GM12878 (cell line): ENCODE measurements around the gene MYH6.
"Not testable (repeated sequence)": the region's sequence is repeated elsewhere in the genome, so short reads cannot be mapped to it uniquely, and the experiment has no call there.

ENCODE experiments used
- CBFB ChIP-seq: IDR thresholded peaks from 2 replicates; pipeline ENCODE4 v1.6.1; 2016; ENCODE audit warnings: antibody characterized with exemption, low read depth
- CHD2 ChIP-seq: IDR thresholded peaks from 2 replicates; pipeline ENCODE4 v1.6.1; 2011; ENCODE audit warnings: low read depth, low read length, improper control_type of control experiment, borderline replicate concordance
- CTCF ChIP-seq, 3 experiments: IDR thresholded peaks in 2 of 3; conservative IDR thresholded peaks in 1 of 3; 2 replicates each; pipeline ENCODE4 v1.5.1; 2011; ENCODE audit warnings: low read depth in 3 of 3, low read length in 3 of 3, mild to moderate bottlenecking in 3 of 3, control low read depth in 2 of 3, moderate library complexity in 2 of 3, inconsistent platforms in 1 of 3, mixed read lengths in 1 of 3; ENCODE audit not compliant: control insufficient read depth in 2 of 3, insufficient read depth in 1 of 3; ENCODE audit errors: extremely low read depth in 1 of 3
- IKZF1 ChIP-seq: fragments of 450-650 bp; conservative IDR thresholded peaks from 2 replicates; pipeline ENCODE4 v1.6.1; 2017; ENCODE audit warnings: antibody characterized with exemption, mild to moderate bottlenecking
- MYC ChIP-seq: IDR thresholded peaks from 2 replicates; pipeline ENCODE4 v1.6.1; 2011; ENCODE audit warnings: mild to moderate bottlenecking, low read length, moderate library complexity, inconsistent platforms; ENCODE audit not compliant: insufficient read depth, insufficient replicate concordance, insufficient read length, severe bottlenecking
- POLR2A ChIP-seq: IDR thresholded peaks from 2 replicates; pipeline ENCODE4 v1.6.1; 2011; ENCODE audit warnings: low read depth, mild to moderate bottlenecking, low read length
- POLR2AphosphoS5 ChIP-seq: IDR thresholded peaks from 2 replicates; pipeline ENCODE4 v1.6.1; 2011; ENCODE audit warnings: mild to moderate bottlenecking, low read length, inconsistent platforms
- REST ChIP-seq: IDR thresholded peaks from 2 replicates; pipeline ENCODE4 v1.6.1; 2012; ENCODE audit warnings: mild to moderate bottlenecking, low read depth, low read length
- USF2 ChIP-seq: IDR thresholded peaks from 2 replicates; pipeline ENCODE4 v1.6.1; 2011; ENCODE audit warnings: low read depth, low read length, improper control_type of control experiment, borderline replicate concordance
- ZSCAN29 ChIP-seq: fragments of 450-650 bp; IDR thresholded peaks from 2 replicates; pipeline ENCODE4 v1.6.1; 2017; ENCODE audit warnings: mild to moderate bottlenecking, moderate library complexity

- not testable (repeated sequence) for TF ChIP-seq IKZF1; ZSCAN29; POLR2AphosphoS5; POLR2A; CTCF (IDR thresholded peaks at IDR 0.05 in 2 of 3, conservative IDR thresholded peaks at IDR 0.05 in 1 of 3; ENCODE audit: control insufficient read depth in 2 of 3, extremely low read depth in 1 of 3, insufficient read depth in 1 of 3, low read depth in 3 of 3, low read length in 3 of 3); CHD2; CBFB; MYC; REST; USF2
Observed at GRCh38 chr14:23389871-23390270, 18.2 kb downstream of the MYH6 start.
